HTR-8/SVneo (cell line): ENCODE measurements around the gene TRERF1.
A peak's percentile ranks its signal among the peaks of the same experiment; 100 is the strongest.

Experiments used
- DNase-seq: peaks from one replicate; pipeline ENCODE4 v3.0.0; 2011; ENCODE audit warnings: low spot score, mixed read lengths; ENCODE audit not compliant: insufficient read length
- FAIRE-seq: peaks from 2 replicates; lab custom pipeline; 2011; peaks lifted over from hg19 to GRCh38; lab: Jason Lieb, UNC

TRERF1 gene

GRCh38 chr6:42400061-42400760 lies 51.5 kb downstream of the TRERF1 start:
- no peak for FAIRE-seq

GRCh38 chr6:42396720-42397119 lies 55.0 kb downstream of the TRERF1 start:
- FAIRE-seq (no peak), DNase-seq (no peak)

More at GRCh38 chr6:42400061-42400760, 51.5 kb downstream of the TRERF1 start:
- no peak for DNase-seq

- FAIRE-seq (no peak), DNase-seq (no peak)
These were observed 56.7 kb downstream of the TRERF1 start for GRCh38 chr6:42394881-42395620.

GRCh38 chr6:42394151-42394550 lies 57.6 kb downstream of the TRERF1 start:
- FAIRE-seq (no peak), DNase-seq (no peak)

GRCh38 chr6:42393339-42393738 lies 58.4 kb downstream of the TRERF1 start:
- FAIRE-seq: no peak

GRCh38 chr6:42392833-42393232 lies 58.9 kb downstream of the TRERF1 start:
- no peak for DNase-seq
- peak; percentile 16 for FAIRE-seq

More at GRCh38 chr6:42393339-42393738, 58.4 kb downstream of the TRERF1 start:
- no peak for DNase-seq

- DNase-seq (no peak), FAIRE-seq (no peak)
These were observed 60.3 kb downstream of the TRERF1 start for GRCh38 chr6:42391441-42391840.

- no peak for DNase-seq
- no peak for FAIRE-seq
These were observed 61.3 kb downstream of the TRERF1 start for GRCh38 chr6:42390228-42390934.

GRCh38 chr6:42389736-42390135 lies 62.0 kb downstream of the TRERF1 start:
- FAIRE-seq: no peak

GRCh38 chr6:42388046-42388445 lies 63.7 kb downstream of the TRERF1 start:
- FAIRE-seq (no peak), DNase-seq (no peak)

More at GRCh38 chr6:42389736-42390135, 62.0 kb downstream of the TRERF1 start:
- no peak for DNase-seq

GRCh38 chr6:42387336-42387735 lies 64.4 kb downstream of the TRERF1 start:
- no peak for DNase-seq
- no peak for FAIRE-seq

- FAIRE-seq (no peak), DNase-seq (no peak)
These were observed 66.4 kb downstream of the TRERF1 start for GRCh38 chr6:42385339-42385738.

- FAIRE-seq (no peak), DNase-seq (no peak)
These were observed 68.1 kb downstream of the TRERF1 start for GRCh38 chr6:42383421-42384205.

GRCh38 chr6:42381850-42382249 lies 69.9 kb downstream of the TRERF1 start:
- FAIRE-seq (no peak), DNase-seq (no peak)

- no peak for DNase-seq
- FAIRE-seq: no peak
These were observed 71.3 kb downstream of the TRERF1 start for GRCh38 chr6:42380228-42380979.

- FAIRE-seq (no peak), DNase-seq (no peak)
These were observed 73.2 kb downstream of the TRERF1 start for GRCh38 chr6:42378536-42378935.

- FAIRE-seq (no peak), DNase-seq (no peak)
These were observed 73.6 kb downstream of the TRERF1 start for GRCh38 chr6:42378125-42378524.

GRCh38 chr6:42375007-42375635 lies 76.6 kb downstream of the TRERF1 start:
- FAIRE-seq: no peak

More at GRCh38 chr6:42375007-42375635, 76.6 kb downstream of the TRERF1 start:
- no peak for DNase-seq
